ENCODE data around the gene RPL7A. TPM values are rescaled to one million over a fixed set of nuclear protein-coding genes. Genes with fewer than 3 reads are reported as not detected.
A peak's percentile ranks its signal among the peaks of the same experiment; 100 is the strongest.

The RPL7A gene
- total and polyA plus RNA-seq, 2 of the 13 experiments (the other 11 are each of a cell fraction or from before 2014, with no cell fraction given), result 2,401 to 2,938 TPM

DNA sequence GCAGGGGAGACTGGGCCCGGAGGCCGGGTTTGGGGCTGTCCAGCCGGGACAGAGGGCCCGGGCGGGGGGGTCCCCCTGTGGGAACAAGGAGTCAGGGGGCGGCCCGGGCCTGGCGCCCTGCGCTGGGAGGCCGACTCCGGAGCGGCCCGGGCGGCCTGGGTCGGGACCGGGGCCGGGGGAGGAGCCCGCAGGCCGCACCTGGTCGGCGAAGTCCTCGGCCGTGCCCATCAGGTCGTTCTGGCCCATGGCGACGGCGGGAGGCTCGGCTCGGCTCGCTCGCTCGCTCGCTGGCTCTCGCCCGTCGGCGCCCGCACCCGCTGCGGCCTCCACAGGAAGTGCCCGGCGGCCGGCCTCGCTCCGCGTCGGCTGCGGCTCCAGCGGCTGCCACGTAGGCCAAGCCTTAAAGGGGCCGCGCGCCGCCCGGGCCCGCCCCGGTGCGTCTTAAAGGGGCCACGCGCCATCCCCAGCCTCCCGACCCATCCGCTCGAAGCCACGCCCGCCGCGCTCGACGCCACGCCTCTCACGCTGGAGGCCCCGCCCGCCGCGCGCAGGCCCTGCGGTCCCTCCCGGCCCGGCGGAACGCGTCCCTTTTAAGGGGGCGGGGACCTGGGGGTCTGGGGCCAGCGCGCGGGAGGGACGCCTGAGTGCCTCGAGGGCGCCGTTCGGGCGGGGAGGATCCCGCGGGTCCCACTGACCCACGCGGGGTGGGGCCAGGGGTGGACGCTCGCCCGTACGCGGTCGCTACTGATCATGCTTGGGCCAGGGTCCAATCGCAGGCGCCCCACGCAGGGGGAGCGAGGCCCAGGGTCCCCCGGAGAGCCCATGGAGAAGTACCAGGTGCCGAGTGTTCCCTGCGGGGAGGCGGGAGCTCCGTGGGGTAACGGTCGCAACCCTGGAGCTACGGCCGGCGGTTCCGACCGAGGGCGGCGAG, 28.0 kb downstream of the RPL7A start, which contains the start of the genes STKLD1 and SURF4 (continued):
- TF ChIP-seq, protein P1, sequence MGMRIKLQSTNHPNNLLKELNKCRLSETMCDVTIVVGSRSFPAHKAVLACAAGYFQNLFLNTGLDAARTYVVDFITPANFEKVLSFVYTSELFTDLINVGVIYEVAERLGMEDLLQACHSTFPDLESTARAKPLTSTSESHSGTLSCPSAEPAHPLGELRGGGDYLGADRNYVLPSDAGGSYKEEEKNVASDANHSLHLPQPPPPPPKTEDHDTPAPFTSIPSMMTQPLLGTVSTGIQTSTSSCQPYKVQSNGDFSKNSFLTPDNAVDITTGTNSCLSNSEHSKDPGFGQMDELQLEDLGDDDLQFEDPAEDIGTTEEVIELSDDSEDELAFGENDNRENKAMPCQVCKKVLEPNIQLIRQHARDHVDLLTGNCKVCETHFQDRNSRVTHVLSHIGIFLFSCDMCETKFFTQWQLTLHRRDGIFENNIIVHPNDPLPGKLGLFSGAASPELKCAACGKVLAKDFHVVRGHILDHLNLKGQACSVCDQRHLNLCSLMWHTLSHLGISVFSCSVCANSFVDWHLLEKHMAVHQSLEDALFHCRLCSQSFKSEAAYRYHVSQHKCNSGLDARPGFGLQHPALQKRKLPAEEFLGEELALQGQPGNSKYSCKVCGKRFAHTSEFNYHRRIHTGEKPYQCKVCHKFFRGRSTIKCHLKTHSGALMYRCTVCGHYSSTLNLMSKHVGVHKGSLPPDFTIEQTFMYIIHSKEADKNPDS (CRISPR knock-in tag; IDR thresholded peaks at IDR 0.05), result 0 out of 2 replicates have a peak, but pooled peaks have one; percentile 12
- TF ChIP-seq ZNF367 (CRISPR knock-in tag; IDR thresholded peaks at IDR 0.05; ENCODE audit: borderline replicate concordance) (no peak), KDM5B (CRISPR knock-in tag; IDR thresholded peaks at IDR 0.05; ENCODE audit: borderline replicate concordance) (peak; percentile 63; the same call in 1 of the 2 replicates), KLF12 (CRISPR knock-in tag; IDR thresholded peaks at IDR 0.05; ENCODE audit: borderline replicate concordance) (peak; percentile 66; the same call in 1 of the 2 replicates), ARNT2 (CRISPR knock-in tag; IDR thresholded peaks at IDR 0.05; ENCODE audit: low read depth) (peak; percentile 90; the same call in 1 of the 2 replicates), FOXO1 (CRISPR knock-in tag; IDR thresholded peaks at IDR 0.05) (no peak), PTBP1 (IDR thresholded peaks at IDR 0.05; ENCODE audit: low read depth, low read length, poor library complexity, severe bottlenecking) (no peak), HOXA3 (CRISPR knock-in tag; IDR thresholded peaks at IDR 0.05) (peak; percentile 84), NFRKB (IDR thresholded peaks at IDR 0.05) (no peak), FOXA1 (IDR thresholded peaks at IDR 0.05) (no peak), FOXA1 (CRISPR knock-in tag; IDR thresholded peaks at IDR 0.05) (no peak), ZBTB8A (CRISPR knock-in tag; IDR thresholded peaks at IDR 0.05; ENCODE audit: borderline replicate concordance, low read depth) (0 out of 2 replicates have a peak, but pooled peaks have one; percentile 18), ZNF678 (CRISPR knock-in tag; IDR thresholded peaks at IDR 0.05) (0 out of 2 replicates have a peak, but pooled peaks have one; percentile 44), ZNF816 (CRISPR knock-in tag; IDR thresholded peaks at IDR 0.05; ENCODE audit: borderline replicate concordance) (0 out of 2 replicates have a peak, but pooled peaks have one; percentile 40), ZSCAN9 (CRISPR knock-in tag; IDR thresholded peaks at IDR 0.05; ENCODE audit: borderline replicate concordance) (no peak; the same call in 1 of the 2 replicates)
- TF ChIP-seq, protein P2, sequence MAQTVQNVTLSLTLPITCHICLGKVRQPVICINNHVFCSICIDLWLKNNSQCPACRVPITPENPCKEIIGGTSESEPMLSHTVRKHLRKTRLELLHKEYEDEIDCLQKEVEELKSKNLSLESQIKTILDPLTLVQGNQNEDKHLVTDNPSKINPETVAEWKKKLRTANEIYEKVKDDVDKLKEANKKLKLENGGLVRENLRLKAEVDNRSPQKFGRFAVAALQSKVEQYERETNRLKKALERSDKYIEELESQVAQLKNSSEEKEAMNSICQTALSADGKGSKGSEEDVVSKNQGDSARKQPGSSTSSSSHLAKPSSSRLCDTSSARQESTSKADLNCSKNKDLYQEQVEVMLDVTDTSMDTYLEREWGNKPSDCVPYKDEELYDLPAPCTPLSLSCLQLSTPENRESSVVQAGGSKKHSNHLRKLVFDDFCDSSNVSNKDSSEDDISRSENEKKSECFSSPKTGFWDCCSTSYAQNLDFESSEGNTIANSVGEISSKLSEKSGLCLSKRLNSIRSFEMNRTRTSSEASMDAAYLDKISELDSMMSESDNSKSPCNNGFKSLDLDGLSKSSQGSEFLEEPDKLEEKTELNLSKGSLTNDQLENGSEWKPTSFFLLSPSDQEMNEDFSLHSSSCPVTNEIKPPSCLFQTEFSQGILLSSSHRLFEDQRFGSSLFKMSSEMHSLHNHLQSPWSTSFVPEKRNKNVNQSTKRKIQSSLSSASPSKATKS (CRISPR knock-in tag; IDR thresholded peaks at IDR 0.05), result no peak; the same call in 1 of the 2 replicates
- TF ChIP-seq, protein P3, sequence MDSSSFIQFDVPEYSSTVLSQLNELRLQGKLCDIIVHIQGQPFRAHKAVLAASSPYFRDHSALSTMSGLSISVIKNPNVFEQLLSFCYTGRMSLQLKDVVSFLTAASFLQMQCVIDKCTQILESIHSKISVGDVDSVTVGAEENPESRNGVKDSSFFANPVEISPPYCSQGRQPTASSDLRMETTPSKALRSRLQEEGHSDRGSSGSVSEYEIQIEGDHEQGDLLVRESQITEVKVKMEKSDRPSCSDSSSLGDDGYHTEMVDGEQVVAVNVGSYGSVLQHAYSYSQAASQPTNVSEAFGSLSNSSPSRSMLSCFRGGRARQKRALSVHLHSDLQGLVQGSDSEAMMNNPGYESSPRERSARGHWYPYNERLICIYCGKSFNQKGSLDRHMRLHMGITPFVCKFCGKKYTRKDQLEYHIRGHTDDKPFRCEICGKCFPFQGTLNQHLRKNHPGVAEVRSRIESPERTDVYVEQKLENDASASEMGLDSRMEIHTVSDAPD (CRISPR knock-in tag; IDR thresholded peaks at IDR 0.05), result 0 out of 2 replicates have a peak, but pooled peaks have one; percentile 50
- TF ChIP-seq, protein P4, sequence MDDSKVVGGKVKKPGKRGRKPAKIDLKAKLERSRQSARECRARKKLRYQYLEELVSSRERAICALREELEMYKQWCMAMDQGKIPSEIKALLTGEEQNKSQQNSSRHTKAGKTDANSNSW (CRISPR knock-in tag; IDR thresholded peaks at IDR 0.05; ENCODE audit: borderline replicate concordance), result no peak; the same call in 1 of the 2 replicates
- TF ChIP-seq, protein P5, sequence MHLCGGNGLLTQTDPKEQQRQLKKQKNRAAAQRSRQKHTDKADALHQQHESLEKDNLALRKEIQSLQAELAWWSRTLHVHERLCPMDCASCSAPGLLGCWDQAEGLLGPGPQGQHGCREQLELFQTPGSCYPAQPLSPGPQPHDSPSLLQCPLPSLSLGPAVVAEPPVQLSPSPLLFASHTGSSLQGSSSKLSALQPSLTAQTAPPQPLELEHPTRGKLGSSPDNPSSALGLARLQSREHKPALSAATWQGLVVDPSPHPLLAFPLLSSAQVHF (CRISPR knock-in tag; IDR thresholded peaks at IDR 0.05), result no peak
- TF ChIP-seq, protein P6, sequence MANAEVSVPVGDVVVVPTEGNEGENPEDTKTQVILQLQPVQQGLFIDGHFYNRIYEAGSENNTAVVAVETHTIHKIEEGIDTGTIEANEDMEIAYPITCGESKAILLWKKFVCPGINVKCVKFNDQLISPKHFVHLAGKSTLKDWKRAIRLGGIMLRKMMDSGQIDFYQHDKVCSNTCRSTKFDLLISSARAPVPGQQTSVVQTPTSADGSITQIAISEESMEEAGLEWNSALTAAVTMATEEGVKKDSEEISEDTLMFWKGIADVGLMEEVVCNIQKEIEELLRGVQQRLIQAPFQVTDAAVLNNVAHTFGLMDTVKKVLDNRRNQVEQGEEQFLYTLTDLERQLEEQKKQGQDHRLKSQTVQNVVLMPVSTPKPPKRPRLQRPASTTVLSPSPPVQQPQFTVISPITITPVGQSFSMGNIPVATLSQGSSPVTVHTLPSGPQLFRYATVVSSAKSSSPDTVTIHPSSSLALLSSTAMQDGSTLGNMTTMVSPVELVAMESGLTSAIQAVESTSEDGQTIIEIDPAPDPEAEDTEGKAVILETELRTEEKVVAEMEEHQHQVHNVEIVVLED (CRISPR knock-in tag; IDR thresholded peaks at IDR 0.05; ENCODE audit: borderline replicate concordance), result peak; percentile 90

Measured in HepG2 (cell line).